Measurements from ENCODE around the gene OR7G3.

The OR7G3 gene

GRCh38 chr19:9148697-9149096 is 21.9 kb upstream of the OR7G3 start:
- Histone ChIP-seq H4K91ac (ENCODE audit: low read depth, low read length) (no peak overlapping the region), H4K8ac (ENCODE audit: low read depth, low read length) (no peak overlapping the region), H3K4me2 (ENCODE audit: low read length) (no peak overlapping the region), H3K9ac (ENCODE audit: low read length) (no peak overlapping the region), H3K27ac (ENCODE audit: low read depth, low read length) (no peak overlapping the region), H3K14ac (ENCODE audit: low read length) (no peak overlapping the region), H3K4ac (ENCODE audit: low read depth, low read length) (peak overlapping the region; percentile 76), H3K79me2 (ENCODE audit: control insufficient read depth, insufficient read depth, low read length, poor library complexity) (peaks cover 8% of the 10 kb centered on the region), H3K79me1 (ENCODE audit: low read length) (no peaks in the 10 kb centered on the region), H3K23ac (ENCODE audit: low read length) (no peak overlapping the region), H4K12ac (ENCODE audit: low read depth, low read length) (no peak overlapping the region), H2AFZ (ENCODE audit: insufficient read depth, low read length, poor library complexity) (no peak overlapping the region), H2BK12ac (ENCODE audit: low read length) (no peak overlapping the region), H2AK5ac (ENCODE audit: low read length) (no peak overlapping the region), H3K36me3 (ENCODE audit: control insufficient read depth in 1 of 2, insufficient read depth in 2 of 2, low read length in 2 of 2) (peaks cover 15 to 17% of the 10 kb centered on the region in 2 experiments), H3K9me3 (ENCODE audit: insufficient read depth, low read depth, low read length) (peaks cover 8% of the 10 kb centered on the region), H2BK5ac (ENCODE audit: low read depth, low read length, poor library complexity) (no peak overlapping the region), H3K18ac (ENCODE audit: low read length) (no peak overlapping the region), H3K4me3 (ENCODE audit: low read depth, low read length) (no peak overlapping the region), H3K4me1 (ENCODE audit: control insufficient read depth in 1 of 2, insufficient read depth in 2 of 2, low read length in 2 of 2) (no peaks in the 10 kb centered on the region), H2BK120ac (ENCODE audit: insufficient read depth, low read length, poor library complexity) (no peak overlapping the region), H3K27me3 (ENCODE audit: insufficient read depth, low read length) (no peaks in the 10 kb centered on the region)
- no CpG with 5 or more reads among the region's 3 CpGs for WGBS (ENCODE audit: extremely low coverage, insufficient coverage, insufficient read length)
- no peak for DNase-seq

- H3K36me3 ChIP-seq (ENCODE audit: control insufficient read depth in 1 of 2, insufficient read depth in 2 of 2, low read length in 2 of 2) = peaks cover 7 to 10% of the 10 kb centered on the region in 2 experiments
- no CpG with 5 or more reads among the region's 1 CpG for WGBS (ENCODE audit: extremely low coverage, insufficient coverage, insufficient read length)
- H4K12ac ChIP-seq (ENCODE audit: low read depth, low read length) = no peak overlapping the region
- peaks cover 4% of the 10 kb centered on the region for H3K9me3 ChIP-seq (ENCODE audit: insufficient read depth, low read depth, low read length)
- H2AK5ac ChIP-seq (ENCODE audit: low read length) = no peak overlapping the region
- H3K4me1 ChIP-seq (ENCODE audit: control insufficient read depth in 1 of 2, insufficient read depth in 2 of 2, low read length in 2 of 2) = no peaks in the 10 kb centered on the region
- peaks cover 7% of the 10 kb centered on the region for H3K79me2 ChIP-seq (ENCODE audit: control insufficient read depth, insufficient read depth, low read length, poor library complexity)
- no peak overlapping the region for H3K14ac ChIP-seq (ENCODE audit: low read length)
- H2AFZ ChIP-seq (ENCODE audit: insufficient read depth, low read length, poor library complexity) = no peak overlapping the region
- no peaks in the 10 kb centered on the region for H3K79me1 ChIP-seq (ENCODE audit: low read length)
- H3K9ac ChIP-seq (ENCODE audit: low read length) = no peak overlapping the region
- H3K4ac ChIP-seq (ENCODE audit: low read depth, low read length) = peak overlapping the region; percentile 53
- H3K27me3 ChIP-seq (ENCODE audit: insufficient read depth, low read length) = no peaks in the 10 kb centered on the region
- H3K27ac ChIP-seq (ENCODE audit: low read depth, low read length) = no peak overlapping the region
- H2BK120ac ChIP-seq (ENCODE audit: insufficient read depth, low read length, poor library complexity) = no peak overlapping the region
- H4K8ac ChIP-seq (ENCODE audit: low read depth, low read length) = no peak overlapping the region
- H2BK5ac ChIP-seq (ENCODE audit: low read depth, low read length, poor library complexity) = no peak overlapping the region
- no peak overlapping the region for H3K18ac ChIP-seq (ENCODE audit: low read length)
- DNase-seq = no peak
- H3K23ac ChIP-seq (ENCODE audit: low read length) = no peak overlapping the region
- no peak overlapping the region for H3K4me3 ChIP-seq (ENCODE audit: low read depth, low read length)
- no peak overlapping the region for H4K91ac ChIP-seq (ENCODE audit: low read depth, low read length)
- no peak overlapping the region for H3K4me2 ChIP-seq (ENCODE audit: low read length)
- H2BK12ac ChIP-seq (ENCODE audit: low read length) = no peak overlapping the region
Observed at GRCh38 chr19:9146882-9147281, 20.1 kb upstream of the OR7G3 start.

- H3K18ac ChIP-seq (ENCODE audit: low read length) = no peak overlapping the region
- no peak overlapping the region for H3K23ac ChIP-seq (ENCODE audit: low read length)
- WGBS (ENCODE audit: extremely low coverage, insufficient coverage, insufficient read length) = no CpG with 5 or more reads among the region's 5 CpGs
- no peak overlapping the region for H2BK12ac ChIP-seq (ENCODE audit: low read length)
- H3K36me3 ChIP-seq (ENCODE audit: control insufficient read depth in 1 of 2, insufficient read depth in 2 of 2, low read length in 2 of 2) = peaks cover 8 to 10% of the 10 kb centered on the region in 2 experiments
- peaks cover 15% of the 10 kb centered on the region for H3K79me2 ChIP-seq (ENCODE audit: control insufficient read depth, insufficient read depth, low read length, poor library complexity)
- H2AFZ ChIP-seq (ENCODE audit: insufficient read depth, low read length, poor library complexity) = no peak overlapping the region
- H3K9ac ChIP-seq (ENCODE audit: low read length) = no peak overlapping the region
- peak overlapping the region; percentile 19 for H3K4ac ChIP-seq (ENCODE audit: low read depth, low read length)
- no peak overlapping the region for H4K91ac ChIP-seq (ENCODE audit: low read depth, low read length)
- H4K12ac ChIP-seq (ENCODE audit: low read depth, low read length) = no peak overlapping the region
- H3K79me1 ChIP-seq (ENCODE audit: low read length) = peaks cover 4% of the 10 kb centered on the region
- H2AK5ac ChIP-seq (ENCODE audit: low read length) = no peak overlapping the region
- no peak overlapping the region for H3K4me2 ChIP-seq (ENCODE audit: low read length)
- DNase-seq = no peak
- H3K14ac ChIP-seq (ENCODE audit: low read length) = no peak overlapping the region
- no peak overlapping the region for H2BK120ac ChIP-seq (ENCODE audit: insufficient read depth, low read length, poor library complexity)
- H4K8ac ChIP-seq (ENCODE audit: low read depth, low read length) = no peak overlapping the region
- no peaks in the 10 kb centered on the region for H3K27me3 ChIP-seq (ENCODE audit: insufficient read depth, low read length)
- no peak overlapping the region for H3K27ac ChIP-seq (ENCODE audit: low read depth, low read length)
- H3K4me3 ChIP-seq (ENCODE audit: low read depth, low read length) = no peak overlapping the region
- H3K9me3 ChIP-seq (ENCODE audit: insufficient read depth, low read depth, low read length) = peaks cover 4% of the 10 kb centered on the region
- H3K4me1 ChIP-seq (ENCODE audit: control insufficient read depth in 1 of 2, insufficient read depth in 2 of 2, low read length in 2 of 2) = no peaks in the 10 kb centered on the region
- no peak overlapping the region for H2BK5ac ChIP-seq (ENCODE audit: low read depth, low read length, poor library complexity)
Observed at GRCh38 chr19:9144920-9145319, 18.2 kb upstream of the OR7G3 start.

GRCh38 chr19:9140159-9140874 is 13.6 kb upstream of the OR7G3 start, which contains the start of gene ZNF317:
TSS of gene ZNF317 (plus strand) at chr19:9140397. CDS start at chr19:9156017, 15,620 bp downstream.
- Histone ChIP-seq H3K27me3 (ENCODE audit: insufficient read depth, low read length) (no peaks in the 10 kb centered on the region), H3K23ac (ENCODE audit: low read length) (peak within 1 kb of the TSS; percentile 53), H3K14ac (ENCODE audit: low read length) (peak within 1 kb of the TSS; percentile 79), H4K12ac (ENCODE audit: low read depth, low read length) (peak within 1 kb of the TSS; percentile 55), H2BK120ac (ENCODE audit: insufficient read depth, low read length, poor library complexity) (peak within 1 kb of the TSS; percentile 36), H3K36me3 (ENCODE audit: control insufficient read depth in 1 of 2, insufficient read depth in 2 of 2, low read length in 2 of 2) (peaks cover 0 to 2% of the 10 kb centered on the region in 2 experiments), H3K4me1 (ENCODE audit: control insufficient read depth in 1 of 2, insufficient read depth in 2 of 2, low read length in 2 of 2) (peaks cover 0 to 2% of the 10 kb centered on the region in 2 experiments), H3K79me1 (ENCODE audit: low read length) (peaks cover 4% of the 10 kb centered on the region), H3K4me2 (ENCODE audit: low read length) (peak within 1 kb of the TSS; percentile 97), H2BK5ac (ENCODE audit: low read depth, low read length, poor library complexity) (peak within 1 kb of the TSS; percentile 37), H2AK5ac (ENCODE audit: low read length) (peak within 1 kb of the TSS; percentile 31), H3K27ac (ENCODE audit: low read depth, low read length) (no peak within 1 kb of the TSS), H3K4me3 (ENCODE audit: low read depth, low read length) (peak within 1 kb of the TSS; percentile 98), H3K18ac (ENCODE audit: low read length) (peak within 1 kb of the TSS; percentile 66), H2AFZ (ENCODE audit: insufficient read depth, low read length, poor library complexity) (peak within 1 kb of the TSS; percentile 92), H4K91ac (ENCODE audit: low read depth, low read length) (peak within 1 kb of the TSS; percentile 73), H2BK12ac (ENCODE audit: low read length) (no peak within 1 kb of the TSS), H4K8ac (ENCODE audit: low read depth, low read length) (peak within 1 kb of the TSS; percentile 84), H3K9me3 (ENCODE audit: insufficient read depth, low read depth, low read length) (peaks cover 4% of the 10 kb centered on the region), H3K79me2 (ENCODE audit: control insufficient read depth, insufficient read depth, low read length, poor library complexity) (peaks cover 11% of the 10 kb centered on the region), H3K4ac (ENCODE audit: low read depth, low read length) (peak within 1 kb of the TSS; percentile 69), H3K9ac (ENCODE audit: low read length) (peak within 1 kb of the TSS; percentile 100)
- no CpG with 5 or more reads among the region's 43 CpGs for WGBS (ENCODE audit: extremely low coverage, insufficient coverage, insufficient read length)
- DNase-seq = peak; percentile 93 to 99
